ENCODE results near the gene AMFR. TPM values are rescaled to one million over a fixed set of nuclear protein-coding genes. Genes with fewer than 3 reads are reported as not detected.

Gene AMFR
- total RNA-seq, 1 experiment from 2014 or later = 31.7 TPM

GRCh38 chr16:56325956-56326355 lies 99.4 kb downstream of the AMFR start:
- ChIA-PET POLR2A (no interaction called here), CTCF (interaction anchor here (1.3 to 4.8 kb wide), 2 partner anchors 8 to 30 kb away, joined by 4 to 30 read pairs; no protein-coding TSS in a partner anchor)
- H3K27ac Mint-ChIP-seq = no peak overlapping the region
- H3K36me3 Mint-ChIP-seq = no peaks in the 10 kb centered on the region
- no peak for DNase-seq (ENCODE audit: low spot score)
- no peaks in the 10 kb centered on the region for H3K9me3 Mint-ChIP-seq
- no peak for TF ChIP-seq NR3C1 (CRISPR knock-in tag; conservative IDR thresholded peaks at IDR 0.05; ENCODE audit: low read depth)
- TF ChIP-seq TP53 (CRISPR knock-in tag; IDR thresholded peaks at IDR 0.05) = no peak
- no peak for TF ChIP-seq ZNF416 (CRISPR knock-in tag; IDR thresholded peaks at IDR 0.05)
- TF ChIP-seq JUN (CRISPR knock-in tag; IDR thresholded peaks at IDR 0.05) = no peak
- no peak for TF ChIP-seq NFATC4 (CRISPR knock-in tag; IDR thresholded peaks at IDR 0.05)
- no peak for TF ChIP-seq RELA (CRISPR knock-in tag; IDR thresholded peaks at IDR 0.05; ENCODE audit: borderline replicate concordance)
- TF ChIP-seq MYBL2 (CRISPR knock-in tag; IDR thresholded peaks at IDR 0.05) = no peak
- TF ChIP-seq CREM (CRISPR knock-in tag; IDR thresholded peaks at IDR 0.05) = no peak
- H3K27me3 Mint-ChIP-seq (ENCODE audit: low read depth) = no peaks in the 10 kb centered on the region
- no peaks in the 10 kb centered on the region for H3K4me1 Mint-ChIP-seq
- H3K4me3 Mint-ChIP-seq = no peak overlapping the region
- no peak for ATAC-seq

- no peak overlapping the region for H3K27ac Mint-ChIP-seq
- CTCF ChIA-PET = no interaction called here
- DNase-seq (ENCODE audit: low spot score) (no peak), ATAC-seq (no peak)
- H3K4me1 Mint-ChIP-seq = no peaks in the 10 kb centered on the region
- H3K4me3 Mint-ChIP-seq = no peak overlapping the region
- no peaks in the 10 kb centered on the region for H3K27me3 Mint-ChIP-seq (ENCODE audit: low read depth)
- no peak for TF ChIP-seq EMX1 (CRISPR knock-in tag; IDR thresholded peaks at IDR 0.05)
- no peak for TF ChIP-seq RORB (CRISPR knock-in tag; IDR thresholded peaks at IDR 0.05)
- no peak for TF ChIP-seq CTCF (IDR thresholded peaks at IDR 0.05)
- no peak for TF ChIP-seq ATF2 (CRISPR knock-in tag; IDR thresholded peaks at IDR 0.05; ENCODE audit: borderline replicate concordance, low read depth)
- TF ChIP-seq ZNF281 (CRISPR knock-in tag; IDR thresholded peaks at IDR 0.05) = no peak
- TF ChIP-seq NR2C2 (CRISPR knock-in tag; IDR thresholded peaks at IDR 0.05) = no peak
- TF ChIP-seq ZNF219 (CRISPR knock-in tag; IDR thresholded peaks at IDR 0.05; ENCODE audit: borderline replicate concordance) = no peak
- TF ChIP-seq FOXP1 (CRISPR knock-in tag; IDR thresholded peaks at IDR 0.05; ENCODE audit: borderline replicate concordance) = no peak
- no peak for TF ChIP-seq AR (CRISPR knock-in tag; IDR thresholded peaks at IDR 0.05)
- TF ChIP-seq ZNF416 (CRISPR knock-in tag; IDR thresholded peaks at IDR 0.05) = no peak
- no peak for TF ChIP-seq KAT7 (CRISPR knock-in tag; IDR thresholded peaks at IDR 0.05; ENCODE audit: borderline replicate concordance)
- no peak for TF ChIP-seq JUN (CRISPR knock-in tag; IDR thresholded peaks at IDR 0.05)
- no peak for TF ChIP-seq E2F5 (CRISPR knock-in tag; IDR thresholded peaks at IDR 0.05)
- TF ChIP-seq ZNF232 (CRISPR knock-in tag; IDR thresholded peaks at IDR 0.05) = no peak
- TF ChIP-seq HMGA2 (CRISPR knock-in tag; IDR thresholded peaks at IDR 0.05) = no peak
- no peak for TF ChIP-seq ZNF425 (CRISPR knock-in tag; conservative IDR thresholded peaks at IDR 0.05)
- POLR2A ChIA-PET = no interaction called here
- no peaks in the 10 kb centered on the region for H3K9me3 Mint-ChIP-seq
- H3K36me3 Mint-ChIP-seq = no peaks in the 10 kb centered on the region
Observed at GRCh38 chr16:56324406-56324805, 100.9 kb downstream of the AMFR start.

All from WTC11 (cell line).